ENCODE results near the gene TBC1D5. TPM values are rescaled to one million over a fixed set of nuclear protein-coding genes. Genes with fewer than 3 reads are reported as not detected.

Gene TBC1D5
- total RNA-seq, 2 donors from 2014 or later = 46.8 to 71.1 TPM

DNA sequence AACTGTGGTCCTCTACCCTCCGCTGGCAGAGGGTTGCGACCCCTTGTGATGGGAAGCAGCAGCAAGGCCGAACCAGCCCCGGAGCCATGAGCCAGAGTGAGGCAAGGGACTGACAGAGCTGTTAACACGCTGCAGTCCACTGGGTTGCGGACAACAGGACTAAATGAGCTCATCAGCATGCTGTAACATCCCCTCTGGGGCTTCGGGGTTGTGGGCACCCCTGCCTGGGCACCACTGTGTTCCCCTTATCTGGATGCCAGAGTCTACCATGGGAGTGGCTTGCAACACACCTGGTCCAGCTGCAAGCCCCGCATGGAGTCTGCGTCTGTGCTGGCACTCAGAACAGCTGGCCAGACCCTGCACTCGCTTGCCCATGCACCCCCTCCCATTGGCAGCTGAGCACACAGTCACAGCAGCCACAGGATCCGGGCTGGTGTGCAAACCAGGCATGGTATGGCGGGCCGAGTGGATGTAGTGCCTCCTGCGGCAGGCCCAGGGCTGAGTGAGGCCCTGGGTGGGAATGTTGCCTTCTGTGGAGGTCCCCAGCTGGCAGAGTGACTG is 453.5 kb downstream of the TBC1D5 start:
- DNase-seq = no peak
- Histone ChIP-seq H3K27ac (no peak overlapping the region), H3K36me3 (replicated peaks in 1 of 2; ENCODE audit: insufficient read depth in 1 of 2, low read depth in 2 of 2) (no peaks in the 10 kb centered on the region), H3K4me3 (no peak overlapping the region), H3K4me1 (peaks cover 5% of the 10 kb centered on the region), H3K9me3 (no peaks in the 10 kb centered on the region), H3K27me3 (no peaks in the 10 kb centered on the region)
- no peak for ATAC-seq
- WGBS, 2 donors = 98% methylated on average over 7 to 14 of the region's 14 CpGs
- TF ChIP-seq, protein P1, sequence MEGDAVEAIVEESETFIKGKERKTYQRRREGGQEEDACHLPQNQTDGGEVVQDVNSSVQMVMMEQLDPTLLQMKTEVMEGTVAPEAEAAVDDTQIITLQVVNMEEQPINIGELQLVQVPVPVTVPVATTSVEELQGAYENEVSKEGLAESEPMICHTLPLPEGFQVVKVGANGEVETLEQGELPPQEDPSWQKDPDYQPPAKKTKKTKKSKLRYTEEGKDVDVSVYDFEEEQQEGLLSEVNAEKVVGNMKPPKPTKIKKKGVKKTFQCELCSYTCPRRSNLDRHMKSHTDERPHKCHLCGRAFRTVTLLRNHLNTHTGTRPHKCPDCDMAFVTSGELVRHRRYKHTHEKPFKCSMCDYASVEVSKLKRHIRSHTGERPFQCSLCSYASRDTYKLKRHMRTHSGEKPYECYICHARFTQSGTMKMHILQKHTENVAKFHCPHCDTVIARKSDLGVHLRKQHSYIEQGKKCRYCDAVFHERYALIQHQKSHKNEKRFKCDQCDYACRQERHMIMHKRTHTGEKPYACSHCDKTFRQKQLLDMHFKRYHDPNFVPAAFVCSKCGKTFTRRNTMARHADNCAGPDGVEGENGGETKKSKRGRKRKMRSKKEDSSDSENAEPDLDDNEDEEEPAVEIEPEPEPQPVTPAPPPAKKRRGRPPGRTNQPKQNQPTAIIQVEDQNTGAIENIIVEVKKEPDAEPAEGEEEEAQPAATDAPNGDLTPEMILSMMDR (IDR thresholded peaks at IDR 0.05) = no peak
- TF ChIP-seq POLR2A (IDR thresholded peaks at IDR 0.05) = no peak
- intact Hi-C loops (cut with DNase I) = no loop called here

DNA sequence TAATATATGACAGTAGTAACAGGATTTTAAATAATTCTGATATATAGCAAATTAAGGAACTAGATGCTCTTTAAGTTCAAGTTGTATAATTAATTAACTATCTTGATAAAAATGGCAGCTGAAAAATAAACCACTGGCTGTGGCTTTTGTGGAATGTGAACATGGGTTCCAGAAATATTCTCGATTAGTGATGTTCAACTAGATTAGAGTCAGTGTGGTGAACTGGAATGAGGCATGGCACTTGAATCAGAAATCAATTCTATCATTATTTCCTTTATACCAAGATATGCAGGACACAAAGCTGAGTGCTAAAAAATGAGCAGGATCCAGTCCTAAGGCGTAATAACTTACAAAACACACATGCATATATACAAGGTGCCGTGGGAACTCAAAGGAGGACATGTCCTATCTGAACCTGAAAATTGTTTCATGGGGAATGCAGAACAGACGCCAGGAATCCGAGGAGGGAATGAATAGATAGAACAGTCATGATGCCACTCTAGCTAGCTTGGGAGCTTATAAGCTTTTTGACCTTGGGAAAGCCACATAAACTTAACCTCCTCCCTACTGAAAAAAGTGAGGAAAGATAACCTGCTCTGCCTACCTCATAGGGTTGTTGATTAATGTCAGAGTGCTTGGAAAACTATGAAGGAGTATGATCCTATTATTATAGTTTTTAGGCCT is 455.3 kb downstream of the TBC1D5 start:
- Histone ChIP-seq H3K4me3 (no peak overlapping the region), H3K36me3 (replicated peaks in 1 of 2; ENCODE audit: insufficient read depth in 1 of 2, low read depth in 2 of 2) (no peaks in the 10 kb centered on the region), H3K4me1 (peaks cover 5% of the 10 kb centered on the region), H3K9me3 (no peaks in the 10 kb centered on the region), H3K27me3 (no peaks in the 10 kb centered on the region), H3K27ac (no peak overlapping the region)
- intact Hi-C loops (cut with DNase I) = no loop called here
- no peak for TF ChIP-seq POLR2A (IDR thresholded peaks at IDR 0.05)
- TF ChIP-seq, protein P1 (IDR thresholded peaks at IDR 0.05) = no peak
- ATAC-seq (no peak), DNase-seq (no peak)
- WGBS, 2 donors = 75 to 76% methylated on average over 5 of the region's 5 CpGs

DNA sequence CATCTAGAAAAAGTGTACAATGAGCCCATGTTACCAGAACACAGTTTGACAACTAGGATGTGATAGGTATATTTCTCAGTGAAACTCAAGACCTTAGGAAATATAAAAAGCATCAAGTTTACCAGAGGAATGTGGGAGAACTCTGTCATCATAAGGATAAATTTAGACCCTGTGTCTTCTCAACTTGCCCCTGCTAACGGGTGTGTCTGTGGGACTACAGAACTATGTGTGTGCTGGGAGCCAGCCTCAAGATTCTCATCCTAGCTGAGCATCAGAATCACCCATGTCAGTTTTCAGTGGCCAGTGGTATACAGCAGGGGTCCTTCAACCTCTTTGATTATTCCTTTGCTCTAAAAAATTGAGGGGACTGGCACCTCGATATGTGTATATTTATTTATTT is 464.4 kb downstream of the TBC1D5 start:
- TF ChIP-seq POLR2A (IDR thresholded peaks at IDR 0.05) = no peak
- TF ChIP-seq, protein P1 (IDR thresholded peaks at IDR 0.05) = no peak
- Histone ChIP-seq H3K4me1 (no peaks in the 10 kb centered on the region), H3K27ac (no peak overlapping the region), H3K4me3 (no peak overlapping the region), H3K27me3 (no peaks in the 10 kb centered on the region), H3K36me3 (replicated peaks in 1 of 2; ENCODE audit: insufficient read depth in 1 of 2, low read depth in 2 of 2) (no peaks in the 10 kb centered on the region), H3K9me3 (no peaks in the 10 kb centered on the region)
- WGBS, 2 donors = 92 to 93% methylated on average over 2 of the region's 2 CpGs
- DNase-seq (no peak), ATAC-seq (no peak)
- intact Hi-C loops (cut with DNase I) = no loop called here

DNA sequence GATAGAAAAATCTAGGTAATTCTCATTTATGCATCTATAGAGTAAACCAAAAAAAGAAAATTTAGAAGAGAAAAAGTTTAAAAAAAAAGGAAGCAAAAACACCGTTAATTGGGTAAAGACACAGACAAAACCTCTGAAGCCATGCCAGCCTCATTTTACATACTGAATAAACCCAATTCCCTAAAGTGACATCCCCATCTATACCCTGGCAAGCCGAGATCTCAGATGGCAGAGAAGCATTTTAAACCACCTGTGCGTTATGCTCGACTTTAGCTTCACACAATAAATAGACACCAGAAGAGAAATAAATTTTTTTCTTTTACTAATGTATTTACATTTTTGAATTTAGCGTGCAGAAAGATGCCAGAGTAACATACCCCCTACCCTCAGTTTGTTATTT is 475.6 kb downstream of the TBC1D5 start:
- Histone ChIP-seq H3K4me3 (no peak overlapping the region), H3K27me3 (no peaks in the 10 kb centered on the region), H3K27ac (no peak overlapping the region), H3K4me1 (peaks cover 7% of the 10 kb centered on the region), H3K36me3 (replicated peaks in 1 of 2; ENCODE audit: insufficient read depth in 1 of 2, low read depth in 2 of 2) (no peaks in the 10 kb centered on the region), H3K9me3 (no peaks in the 10 kb centered on the region)
- ATAC-seq (no peak), DNase-seq (no peak)
- intact Hi-C loops (cut with DNase I) = no loop called here
- WGBS, 2 donors = 92 to 95% methylated on average over 5 of the region's 5 CpGs
- TF ChIP-seq POLR2A (IDR thresholded peaks at IDR 0.05) = no peak
- TF ChIP-seq, protein P1 (IDR thresholded peaks at IDR 0.05) = no peak
